HL-60 (cell line): ENCODE data around the gene BTBD16.

Source experiments
- GABPA ChIP-seq: IDR thresholded peaks from 2 replicates; pipeline ENCODE4 v1.6.1; 2012; ENCODE audit warnings: low read depth
- POLR2AphosphoS5 ChIP-seq: IDR thresholded peaks from 2 replicates; pipeline ENCODE4 v1.6.1; 2012; ENCODE audit warnings: low read depth

DNA sequence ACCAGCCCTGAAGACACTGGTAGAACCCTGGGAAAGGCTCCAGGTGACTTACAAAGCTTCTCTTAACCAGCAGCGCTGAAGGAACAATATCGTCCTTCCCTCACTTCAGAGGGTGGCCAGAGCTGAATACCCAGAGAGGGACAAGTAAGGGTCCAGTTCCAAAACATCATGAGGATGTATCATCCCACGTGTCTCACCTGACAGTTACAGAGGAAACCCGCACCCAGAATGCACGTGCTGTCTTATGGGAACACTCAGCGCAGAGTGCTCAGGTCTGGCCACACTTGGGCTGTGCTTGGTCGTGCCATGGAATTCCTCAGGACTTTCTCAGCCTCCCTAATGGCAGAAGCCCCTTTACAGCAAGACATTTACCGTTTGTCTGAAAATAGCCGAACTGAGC lies 46.9 kb upstream of the BTBD16 start:
- TF ChIP-seq GABPA (no peak), POLR2AphosphoS5 (no peak)
